HG03460 (cell line): ENCODE data around the gene RGPD6.
A peak's percentile ranks its signal among the peaks of the same experiment; 100 is the strongest.
"Not testable (repeated sequence)": the region's sequence is repeated elsewhere in the genome, so short reads cannot be mapped to it uniquely, and the experiment has no call there.

ENCODE experiments used
- ATAC-seq: cut with Tn5 transposase; IDR thresholded peaks from one replicate; pipeline ENCODE4 v1.9.1; 2021; ENCODE audit not compliant: unreplicated experiment

The RGPD6 gene

GRCh38 chr2:110482697-110483096 is 94.3 kb downstream of the RGPD6 start:
- not testable (repeated sequence) for ATAC-seq

- not testable (repeated sequence) for ATAC-seq
These were observed 95.8 kb downstream of the RGPD6 start for GRCh38 chr2:110481200-110481599.

GRCh38 chr2:110480084-110480483 is 96.9 kb downstream of the RGPD6 start:
- ATAC-seq: not testable (repeated sequence)

GRCh38 chr2:110477370-110477769 is 99.7 kb downstream of the RGPD6 start:
- ATAC-seq: not testable (repeated sequence)

GRCh38 chr2:110476952-110477351 is 100.1 kb downstream of the RGPD6 start:
- not testable (repeated sequence) for ATAC-seq

- not testable (repeated sequence) for ATAC-seq
These were observed 101.2 kb downstream of the RGPD6 start for GRCh38 chr2:110475627-110476359.

GRCh38 chr2:110474898-110475297 is 102.1 kb downstream of the RGPD6 start:
- peak; percentile 98 for ATAC-seq

GRCh38 chr2:110473059-110473358 is 104.0 kb downstream of the RGPD6 start:
- not testable (repeated sequence) for ATAC-seq

GRCh38 chr2:110472171-110473058 is 104.6 kb downstream of the RGPD6 start, which contains the start of gene LIMS4:
LIMS4 (minus strand) TSS chr2:110472816; CDS start chr2:110472778, 38 bp downstream.
- not testable (repeated sequence) for ATAC-seq

- not testable (repeated sequence) for ATAC-seq
These were observed 108.1 kb downstream of the RGPD6 start for GRCh38 chr2:110468921-110469320.

- ATAC-seq: peak; percentile 94
These were observed 111.7 kb downstream of the RGPD6 start for GRCh38 chr2:110465312-110465711.
